ENCODE results near the gene RNF40.

Gene RNF40

GRCh38 chr16:30731411-30731810, 30.7 kb upstream of the RNF40 start:
- no peak for DNase-seq (ENCODE audit: extremely low read depth, low read depth)

GRCh38 chr16:30736995-30737793, 24.9 kb upstream of the RNF40 start:
- DNase-seq (ENCODE audit: extremely low read depth, low read depth), result no peak
- TF ChIP-seq, protein P1, sequence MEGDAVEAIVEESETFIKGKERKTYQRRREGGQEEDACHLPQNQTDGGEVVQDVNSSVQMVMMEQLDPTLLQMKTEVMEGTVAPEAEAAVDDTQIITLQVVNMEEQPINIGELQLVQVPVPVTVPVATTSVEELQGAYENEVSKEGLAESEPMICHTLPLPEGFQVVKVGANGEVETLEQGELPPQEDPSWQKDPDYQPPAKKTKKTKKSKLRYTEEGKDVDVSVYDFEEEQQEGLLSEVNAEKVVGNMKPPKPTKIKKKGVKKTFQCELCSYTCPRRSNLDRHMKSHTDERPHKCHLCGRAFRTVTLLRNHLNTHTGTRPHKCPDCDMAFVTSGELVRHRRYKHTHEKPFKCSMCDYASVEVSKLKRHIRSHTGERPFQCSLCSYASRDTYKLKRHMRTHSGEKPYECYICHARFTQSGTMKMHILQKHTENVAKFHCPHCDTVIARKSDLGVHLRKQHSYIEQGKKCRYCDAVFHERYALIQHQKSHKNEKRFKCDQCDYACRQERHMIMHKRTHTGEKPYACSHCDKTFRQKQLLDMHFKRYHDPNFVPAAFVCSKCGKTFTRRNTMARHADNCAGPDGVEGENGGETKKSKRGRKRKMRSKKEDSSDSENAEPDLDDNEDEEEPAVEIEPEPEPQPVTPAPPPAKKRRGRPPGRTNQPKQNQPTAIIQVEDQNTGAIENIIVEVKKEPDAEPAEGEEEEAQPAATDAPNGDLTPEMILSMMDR (IDR thresholded peaks at IDR 0.05; ENCODE audit: low read depth, low read length), result no peak

More at GRCh38 chr16:30731411-30731810, 30.7 kb upstream of the RNF40 start:
- TF ChIP-seq, protein P1 (IDR thresholded peaks at IDR 0.05; ENCODE audit: low read depth, low read length), result no peak

DNA sequence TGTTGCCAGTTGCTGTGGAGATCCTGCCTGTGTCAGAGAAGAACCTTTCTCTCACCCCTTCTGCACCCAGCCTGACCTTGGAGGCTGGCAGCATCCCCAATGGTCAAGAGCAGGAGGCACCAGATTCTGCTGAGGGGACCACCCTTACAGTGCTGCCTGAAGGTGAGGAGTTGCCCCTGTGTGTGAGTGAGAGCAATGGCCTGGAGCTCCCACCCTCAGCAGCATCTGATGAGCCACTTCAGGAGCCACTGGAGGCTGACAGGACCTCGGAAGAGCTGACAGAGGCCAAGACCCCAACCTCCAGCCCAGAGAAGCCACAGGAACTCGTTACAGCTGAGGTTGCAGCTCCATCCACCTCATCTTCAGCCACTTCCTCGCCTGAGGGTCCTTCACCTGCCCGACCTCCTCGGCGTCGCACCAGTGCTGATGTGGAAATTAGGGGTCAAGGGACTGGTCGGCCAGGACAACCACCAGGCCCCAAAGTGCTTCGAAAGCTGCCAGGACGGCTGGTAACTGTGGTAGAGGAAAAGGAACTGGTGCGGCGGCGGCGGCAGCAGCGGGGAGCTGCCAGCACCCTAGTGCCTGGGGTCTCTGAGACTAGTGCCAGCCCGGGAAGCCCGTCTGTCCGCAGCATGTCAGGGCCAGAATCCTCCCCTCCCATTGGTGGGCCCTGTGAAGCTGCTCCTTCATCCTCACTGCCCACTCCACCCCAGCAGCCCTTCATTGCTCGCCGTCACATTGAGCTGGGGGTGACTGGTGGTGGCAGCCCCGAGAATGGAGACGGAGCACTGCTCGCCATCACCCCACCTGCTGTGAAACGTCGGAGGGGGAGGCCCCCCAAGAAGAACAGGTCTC, 24.1 kb upstream of the RNF40 start:
- TF ChIP-seq, protein P1 (IDR thresholded peaks at IDR 0.05; ENCODE audit: low read depth, low read length), result no peak
- DNase-seq (ENCODE audit: extremely low read depth, low read depth), result no peak

DNA sequence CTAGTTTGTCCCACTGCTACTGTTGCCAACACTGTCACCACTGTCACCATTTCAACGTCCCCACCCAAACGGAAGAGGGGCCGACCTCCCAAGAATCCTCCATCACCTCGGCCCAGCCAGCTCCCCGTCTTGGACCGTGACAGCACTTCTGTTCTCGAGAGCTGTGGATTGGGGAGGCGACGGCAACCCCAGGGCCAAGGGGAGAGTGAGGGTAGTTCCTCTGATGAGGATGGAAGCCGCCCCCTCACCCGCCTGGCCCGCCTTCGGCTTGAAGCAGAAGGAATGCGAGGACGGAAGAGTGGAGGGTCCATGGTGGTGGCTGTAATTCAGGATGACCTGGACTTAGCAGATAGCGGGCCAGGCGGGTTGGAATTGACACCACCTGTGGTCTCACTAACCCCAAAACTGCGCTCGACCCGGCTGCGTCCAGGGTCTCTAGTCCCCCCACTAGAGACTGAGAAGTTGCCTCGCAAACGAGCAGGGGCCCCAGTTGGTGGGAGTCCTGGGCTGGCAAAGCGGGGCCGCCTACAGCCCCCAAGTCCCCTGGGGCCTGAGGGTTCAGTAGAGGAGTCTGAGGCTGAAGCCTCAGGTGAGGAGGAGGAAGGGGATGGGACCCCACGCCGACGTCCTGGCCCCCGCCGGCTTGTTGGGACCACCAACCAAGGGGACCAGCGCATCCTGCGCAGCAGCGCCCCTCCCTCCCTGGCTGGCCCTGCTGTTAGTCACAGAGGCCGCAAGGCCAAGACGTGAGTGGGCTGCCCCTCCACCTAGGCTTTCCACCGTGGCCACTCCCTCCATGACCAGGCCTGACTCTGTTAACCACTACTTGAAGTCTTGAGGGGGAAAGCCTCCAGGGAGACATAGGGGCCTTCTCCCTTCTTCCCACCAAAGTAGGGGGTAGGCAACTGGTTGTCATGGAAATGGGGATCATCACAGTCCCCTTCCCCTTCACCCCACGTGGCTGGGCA, 22.9 kb upstream of the RNF40 start:
- DNase-seq (ENCODE audit: extremely low read depth, low read depth), result no peak
- TF ChIP-seq, protein P1 (IDR thresholded peaks at IDR 0.05; ENCODE audit: low read depth, low read length), result no peak

DNA sequence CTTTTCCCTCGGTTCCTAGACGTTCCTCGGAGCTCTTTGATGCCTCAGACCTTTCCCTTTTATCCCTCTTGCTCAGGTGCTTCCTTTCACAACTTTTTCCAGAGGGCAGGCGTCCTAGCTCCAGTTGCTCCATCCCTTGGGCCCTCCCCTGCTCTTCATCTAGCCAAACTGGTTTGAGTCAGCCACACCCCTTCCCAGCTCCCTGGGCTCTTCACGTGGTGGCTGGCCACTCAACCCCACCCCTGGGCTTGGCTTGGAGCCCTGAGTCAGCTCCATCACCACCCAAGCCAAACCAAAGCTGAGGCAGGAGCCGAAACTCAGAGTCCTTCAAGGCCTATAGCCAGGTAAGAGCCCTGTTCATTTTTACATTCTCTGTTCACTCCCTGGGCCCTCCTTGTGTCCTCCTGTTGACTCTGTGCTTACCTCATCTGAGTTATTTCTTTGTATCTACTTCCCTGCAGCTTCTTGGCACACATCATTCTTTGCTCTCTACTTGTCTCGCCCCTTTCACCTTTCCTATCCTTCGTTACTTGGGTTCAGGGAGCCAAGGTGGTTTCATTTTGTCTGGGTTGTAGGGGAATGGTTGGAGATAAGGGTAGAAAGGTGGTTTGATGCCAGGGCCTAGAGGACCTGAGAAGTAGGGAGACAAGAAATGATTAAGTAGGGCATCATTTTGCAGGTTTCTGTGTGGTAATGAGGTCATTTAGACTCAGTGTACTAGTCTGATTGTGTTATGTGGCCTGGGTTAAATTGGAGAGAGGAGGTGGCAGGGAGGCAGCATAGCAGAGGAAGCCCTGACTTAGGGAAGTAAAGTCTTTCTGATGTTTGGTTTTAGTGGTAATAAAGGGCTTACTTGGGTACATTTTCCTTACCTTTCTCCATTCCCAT, 21.5 kb upstream of the RNF40 start:
- TF ChIP-seq, protein P1 (IDR thresholded peaks at IDR 0.05; ENCODE audit: low read depth, low read length), result no peak
- DNase-seq (ENCODE audit: extremely low read depth, low read depth), result peak; percentile 66

- TF ChIP-seq, protein P1 (IDR thresholded peaks at IDR 0.05; ENCODE audit: low read depth, low read length), result no peak
- no peak for DNase-seq (ENCODE audit: extremely low read depth, low read depth)
Measured at GRCh38 chr16:30741461-30741914, 20.6 kb upstream of the RNF40 start.

Data from AG09319 (cell line).